Upper lobe of right lung (tissue), 1 donor: ENCODE data around the gene TULP4. TPM values are rescaled to one million over a fixed set of nuclear protein-coding genes. Genes with fewer than 3 reads are reported as not detected.

Experiments
- ATAC-seq: fragments of 200-7000 bp; cut with Tn5 transposase; one replicate; pipeline ENCODE4 v1.9.1; 2020; ENCODE audit warnings: mild to moderate bottlenecking, moderate library complexity
- DNase-seq: peaks from one replicate; pipeline ENCODE4 v3.0.0-alpha.2; 2020
- H3K27ac ChIP-seq: fragments of 200-600 bp; one replicate; pipeline ENCODE4 v1.8.0; 2022
- H3K27me3 ChIP-seq: fragments of 200-600 bp; one replicate; pipeline ENCODE4 v1.8.0; 2022; ENCODE audit warnings: mild to moderate bottlenecking
- H3K36me3 ChIP-seq: fragments of 200-600 bp; one replicate; pipeline ENCODE4 v1.8.0; 2022
- H3K4me1 ChIP-seq: fragments of 200-600 bp; one replicate; pipeline ENCODE4 v1.8.0; 2022
- H3K4me3 ChIP-seq: fragments of 200-600 bp; one replicate; pipeline ENCODE4 v1.8.0; 2022; ENCODE audit warnings: mild to moderate bottlenecking
- H3K9me3 ChIP-seq: fragments of 200-600 bp; one replicate; pipeline ENCODE4 v1.8.0; 2022
- intact Hi-C: fragments of 100-400 bp; cut with DNase I; formaldehyde crosslinking; loops from one replicate; pipeline ENCODE4 v1.11.0; 2022
- total RNA-seq: library from RNA; stranded (reverse); fragmentation: NEBNext Ultra II Directional; extraction: Animal tissue kit (Norgen Biotek cat#: 25700); gene quantifications from one replicate; pipeline ENCODE4 v1.2.1, GENCODE V29; 2021
- TF ChIP-seq, protein P1 (sequence below): fragments of 200-600 bp; IDR thresholded peaks from one replicate; pipeline ENCODE4 v1.8.0; 2022; ENCODE audit warnings: antibody characterized with exemption
- donor health status: DM: no; HTN: yes; CAD: no; lungs with severe emphysema.

The TULP4 gene
- total RNA-seq, 1 donor from 2014 or later: 94.1 TPM

GRCh38 chr6:158373214-158373613, 60.9 kb downstream of the TULP4 start:
- DNase-seq (no peak), ATAC-seq (peak; percentile 72)
- Histone ChIP-seq H3K9me3 (no peaks in the 10 kb centered on the region), H3K27me3 (no peaks in the 10 kb centered on the region), H3K4me3 (no peak overlapping the region), H3K36me3 (no peaks in the 10 kb centered on the region), H3K4me1 (peaks cover 10% of the 10 kb centered on the region), H3K27ac (no peak overlapping the region)
- TF ChIP-seq, protein P1, sequence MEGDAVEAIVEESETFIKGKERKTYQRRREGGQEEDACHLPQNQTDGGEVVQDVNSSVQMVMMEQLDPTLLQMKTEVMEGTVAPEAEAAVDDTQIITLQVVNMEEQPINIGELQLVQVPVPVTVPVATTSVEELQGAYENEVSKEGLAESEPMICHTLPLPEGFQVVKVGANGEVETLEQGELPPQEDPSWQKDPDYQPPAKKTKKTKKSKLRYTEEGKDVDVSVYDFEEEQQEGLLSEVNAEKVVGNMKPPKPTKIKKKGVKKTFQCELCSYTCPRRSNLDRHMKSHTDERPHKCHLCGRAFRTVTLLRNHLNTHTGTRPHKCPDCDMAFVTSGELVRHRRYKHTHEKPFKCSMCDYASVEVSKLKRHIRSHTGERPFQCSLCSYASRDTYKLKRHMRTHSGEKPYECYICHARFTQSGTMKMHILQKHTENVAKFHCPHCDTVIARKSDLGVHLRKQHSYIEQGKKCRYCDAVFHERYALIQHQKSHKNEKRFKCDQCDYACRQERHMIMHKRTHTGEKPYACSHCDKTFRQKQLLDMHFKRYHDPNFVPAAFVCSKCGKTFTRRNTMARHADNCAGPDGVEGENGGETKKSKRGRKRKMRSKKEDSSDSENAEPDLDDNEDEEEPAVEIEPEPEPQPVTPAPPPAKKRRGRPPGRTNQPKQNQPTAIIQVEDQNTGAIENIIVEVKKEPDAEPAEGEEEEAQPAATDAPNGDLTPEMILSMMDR: no peak
- intact Hi-C loops: no loop called here

DNA sequence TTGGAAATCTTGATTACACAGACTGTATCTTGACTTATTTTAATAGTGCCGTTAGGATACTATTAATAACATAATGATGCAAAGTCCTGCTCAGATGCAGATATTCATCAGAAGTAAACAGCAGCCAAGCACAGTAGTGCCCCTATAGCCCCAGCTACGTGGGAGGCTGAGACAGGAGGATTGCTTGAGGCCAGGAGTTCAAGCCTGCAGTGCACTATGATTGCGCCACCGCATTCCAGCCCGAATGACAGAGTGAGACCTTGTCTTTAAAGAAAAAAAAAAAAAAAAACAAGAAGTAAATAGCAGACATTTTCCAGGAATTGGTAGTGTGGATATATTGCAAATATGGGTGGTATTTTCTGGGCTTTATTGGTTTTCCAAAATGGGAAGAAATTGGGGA, 61.8 kb downstream of the TULP4 start:
- TF ChIP-seq, protein P1: no peak
- peaks cover 10% of the 10 kb centered on the region for H3K4me1 ChIP-seq
- no peak for DNase-seq
- intact Hi-C loops: no loop called here
- H3K9me3 ChIP-seq: no peaks in the 10 kb centered on the region
- no peaks in the 10 kb centered on the region for H3K36me3 ChIP-seq
- no peak for ATAC-seq
- no peak overlapping the region for H3K27ac ChIP-seq
- no peak overlapping the region for H3K4me3 ChIP-seq
- no peaks in the 10 kb centered on the region for H3K27me3 ChIP-seq

GRCh38 chr6:158376631-158377081, 64.4 kb downstream of the TULP4 start:
- Histone ChIP-seq H3K36me3 (no peaks in the 10 kb centered on the region), H3K27me3 (no peaks in the 10 kb centered on the region), H3K27ac (no peak overlapping the region), H3K9me3 (no peaks in the 10 kb centered on the region), H3K4me1 (peaks cover 10% of the 10 kb centered on the region), H3K4me3 (no peak overlapping the region)
- intact Hi-C loops: no loop called here
- TF ChIP-seq, protein P1: no peak
- ATAC-seq (no peak), DNase-seq (no peak)

- no peak overlapping the region for H3K27ac ChIP-seq
- no peaks in the 10 kb centered on the region for H3K27me3 ChIP-seq
- ATAC-seq (peak; percentile 53), DNase-seq (no peak)
- TF ChIP-seq, protein P1: no peak
- no peaks in the 10 kb centered on the region for H3K9me3 ChIP-seq
- intact Hi-C loops: no loop called here
- H3K4me1 ChIP-seq: peaks cover 6% of the 10 kb centered on the region
- no peaks in the 10 kb centered on the region for H3K36me3 ChIP-seq
- no peak overlapping the region for H3K4me3 ChIP-seq
Observed at GRCh38 chr6:158377860-158378259, 65.6 kb downstream of the TULP4 start.

- ATAC-seq: no peak
- Histone ChIP-seq H3K27me3 (no peaks in the 10 kb centered on the region), H3K27ac (no peak overlapping the region)
Observed at GRCh38 chr6:158379336-158379735, 67.1 kb downstream of the TULP4 start.

More at GRCh38 chr6:158379336-158379735, 67.1 kb downstream of the TULP4 start:
- Histone ChIP-seq H3K36me3 (no peaks in the 10 kb centered on the region), H3K4me3 (no peak overlapping the region), H3K9me3 (no peaks in the 10 kb centered on the region), H3K4me1 (peaks cover 6% of the 10 kb centered on the region)
- intact Hi-C loops: no loop called here
- TF ChIP-seq, protein P1: no peak
- no peak for DNase-seq
